Small intestine (tissue), 7 donors: ENCODE measurements around the gene SCIN. TPM values are rescaled to one million over a fixed set of nuclear protein-coding genes. Genes with fewer than 3 reads are reported as not detected.
"Not testable (repeated sequence)": the region's sequence is repeated elsewhere in the genome, so short reads cannot be mapped to it uniquely, and the experiment has no call there.

ENCODE experiments used
- DNase-seq, 2 donors: peaks; one replicate each; pipeline versions ENCODE4 v3.0.0 to v3.0.0-alpha.2; 2013
- FAIRE-seq: peaks from 2 replicates; lab custom pipeline; 2012; peaks lifted over from hg19 to GRCh38; lab: Jason Lieb, UNC
- H3K27ac ChIP-seq, 3 donors: one replicate each; pipeline ENCODE4 v1.5.1; 2013; ENCODE audit warnings: low read length in 2 of 3, mild to moderate bottlenecking in 2 of 3, control low read depth in 1 of 3, inconsistent platforms in 1 of 3, low read depth in 1 of 3, moderate library complexity in 1 of 3
- H3K27me3 ChIP-seq, 3 donors: one replicate each; pipeline ENCODE4 v1.6.1; 2013; ENCODE audit warnings: low read length in 3 of 3, inconsistent platforms in 1 of 3; ENCODE audit not compliant: control insufficient read depth in 3 of 3, insufficient read depth in 3 of 3
- H3K36me3 ChIP-seq, 3 donors: one replicate each; pipeline ENCODE4 v1.6.1; 2013; ENCODE audit warnings: low read length in 3 of 3, inconsistent platforms in 1 of 3, low read depth in 1 of 3, mild to moderate bottlenecking in 1 of 3, moderate library complexity in 1 of 3; ENCODE audit not compliant: control insufficient read depth in 3 of 3, insufficient read depth in 2 of 3
- H3K4me1 ChIP-seq, 3 donors: one replicate each; pipeline ENCODE4 v1.6.1; 2013; ENCODE audit warnings: low read length in 2 of 3, inconsistent platforms in 1 of 3, low read depth in 1 of 3, mild to moderate bottlenecking in 1 of 3, moderate library complexity in 1 of 3; ENCODE audit not compliant: control insufficient read depth in 3 of 3, insufficient read depth in 2 of 3
- H3K4me3 ChIP-seq, 3 donors: one replicate each; pipeline ENCODE4 v1.5.1; 2013; ENCODE audit warnings: low read length in 3 of 3, control low read depth in 1 of 3, inconsistent platforms in 1 of 3, low read depth in 1 of 3, mild to moderate bottlenecking in 1 of 3, moderate library complexity in 1 of 3
- H3K9me3 ChIP-seq, 2 donors: one replicate each; pipeline ENCODE4 v1.6.1; 2013; ENCODE audit warnings: low read depth in 1 of 2, low read length in 1 of 2; ENCODE audit not compliant: control insufficient read depth in 2 of 2, insufficient read depth in 1 of 2
- WGBS, 3 donors: extraction: QIAGEN DNeasy Blood & Tissue Kit; methylation state at CpG; one replicate each; pipeline ENCODE4 v1.1.7; 2013; 5-methylcytosine and 5-hydroxymethylcytosine counted together
- polyA plus RNA-seq, 4 donors: library from polyadenylated mRNA; stranded (reverse) in 3 of 4; unstranded in 1 of 4; fragments of 200-250 nt in 3 of 4; fragments of 120-200 nt in 1 of 4; gene quantifications; one replicate each; pipeline versions ENCODE4 v1.2.1 to v1.2.3, GENCODE V29; 2013
- donor health status: healthy with polysubstance abuse.
- donor health status: control.
- donor health status: control.
- donor health status: Bipolar disorder and iron deficiency.
- donor health status: healthy.

SCIN gene
- polyA plus RNA-seq, 4 donors: 3.3 to 61.1 (median 21.2) TPM

- no peak for FAIRE-seq
- H3K4me1 ChIP-seq: no peaks in the 10 kb centered on the region
- peak overlapping the region; percentile 69 to 96 (median 95) for H3K27ac ChIP-seq
- peaks cover 0 to under 1% of the 10 kb centered on the region in 2 donors for H3K9me3 ChIP-seq
- WGBS, 3 donors: 2 to 4% (median 2%) methylated on average over 46 to 54 of the region's 54 CpGs
- peak; percentile 98 to 99 for DNase-seq
- no peaks in the 10 kb centered on the region for H3K36me3 ChIP-seq
- no peaks in the 10 kb centered on the region for H3K27me3 ChIP-seq
- H3K4me3 ChIP-seq: peak overlapping the region; percentile 55 to 76 (median 60)
Observed at GRCh38 chr7:12686234-12686890, 115.8 kb downstream of the SCIN start.

- FAIRE-seq: no peak
- Histone ChIP-seq H3K36me3 (no peaks in the 10 kb centered on the region), H3K27me3 (no peaks in the 10 kb centered on the region), H3K27ac (peak within 1 kb of the TSS; percentile 69 to 96 (median 95)), H3K4me1 (no peaks in the 10 kb centered on the region), H3K4me3 (peak within 1 kb of the TSS; percentile 55 to 76 (median 60)), H3K9me3 (peaks cover 0 to 2% of the 10 kb centered on the region in 2 donors)
- peak; percentile 99 to 100 for DNase-seq
- 0 to 1% (median 1%) methylated on average over 63 to 73 of the region's 73 CpGs for WGBS, 3 donors
Observed at GRCh38 chr7:12686891-12687717, 116.6 kb downstream of the SCIN start, which contains the start of gene ARL4A. Gene ARL4A, plus strand, starts transcription at chr7:12687633. Its CDS starts 622 bp downstream, at chr7:12688255.

DNA sequence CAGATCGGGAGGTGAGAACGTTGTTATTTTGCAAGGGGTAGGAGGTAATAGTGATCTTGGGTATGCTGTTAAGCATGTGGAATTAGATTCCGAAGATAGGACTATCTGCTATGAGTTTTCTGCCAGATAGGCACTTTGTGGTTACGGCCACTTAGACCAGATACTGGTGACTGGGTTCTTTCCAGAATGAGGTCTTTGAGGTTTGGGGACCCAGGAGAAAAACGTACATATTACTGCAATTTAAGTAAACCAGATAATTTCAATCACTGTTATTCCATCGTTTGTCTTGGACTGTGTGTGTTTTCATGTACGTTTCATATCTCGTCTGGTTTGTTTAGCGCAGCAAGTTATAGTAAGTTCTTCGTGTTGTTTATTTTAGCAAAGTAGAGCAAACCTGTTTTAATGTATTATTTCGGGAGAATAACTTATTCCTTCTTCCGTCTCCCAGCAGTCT, 117.2 kb downstream of the SCIN start:
- Histone ChIP-seq H3K27ac (peak overlapping the region; percentile 58 to 95 (median 81)), H3K36me3 (no peaks in the 10 kb centered on the region), H3K9me3 (peaks cover 0 to 2% of the 10 kb centered on the region in 2 donors), H3K4me1 (no peaks in the 10 kb centered on the region), H3K4me3 (peak overlapping the region; percentile 46 to 76 (median 60)), H3K27me3 (no peaks in the 10 kb centered on the region)
- no peak for FAIRE-seq
- 6 to 13% (median 9%) methylated on average over 12 of the region's 12 CpGs for WGBS, 3 donors
- no peak for DNase-seq

DNA sequence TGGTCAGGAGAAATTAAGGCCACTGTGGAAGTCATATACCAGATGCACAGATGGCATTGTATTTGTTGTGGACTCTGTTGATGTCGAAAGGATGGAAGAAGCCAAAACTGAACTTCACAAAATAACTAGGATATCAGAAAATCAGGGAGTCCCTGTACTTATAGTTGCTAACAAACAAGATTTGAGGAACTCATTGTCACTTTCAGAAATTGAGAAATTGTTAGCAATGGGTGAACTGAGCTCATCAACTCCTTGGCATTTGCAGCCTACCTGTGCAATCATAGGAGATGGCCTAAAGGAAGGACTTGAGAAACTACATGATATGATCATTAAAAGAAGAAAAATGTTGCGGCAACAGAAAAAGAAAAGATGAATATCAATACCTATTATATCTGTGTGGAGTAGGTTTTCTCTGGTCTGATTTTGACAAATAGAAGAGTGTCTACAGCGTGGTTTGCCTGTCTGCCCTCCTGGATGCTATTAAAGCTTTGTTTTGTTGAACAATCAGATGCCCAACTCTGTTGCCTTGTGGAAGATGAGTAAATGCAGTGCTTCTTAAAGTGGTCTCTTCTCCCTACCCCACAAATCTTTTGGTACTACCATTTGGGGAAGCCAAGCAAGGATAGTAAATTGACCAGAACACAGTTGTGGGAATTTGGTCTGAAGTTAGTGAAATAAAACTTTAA, 118.1 kb downstream of the SCIN start:
- WGBS, 3 donors: 39 to 75% (median 51%) methylated on average over 2 to 3 of the region's 3 CpGs
- peak; percentile 89 for FAIRE-seq
- H3K27ac ChIP-seq: peak overlapping the region in 2 of 3 donors; percentile 32 to 46
- not testable (repeated sequence) for DNase-seq, H3K27me3 ChIP-seq, H3K4me1 ChIP-seq, H3K36me3 ChIP-seq, H3K9me3 ChIP-seq
- peak overlapping the region in 2 of 3 donors; percentile 60 to 76 for H3K4me3 ChIP-seq

- H3K27me3 ChIP-seq: no peaks in the 10 kb centered on the region
- H3K4me1 ChIP-seq: no peaks in the 10 kb centered on the region
- peak overlapping the region in 2 of 3 donors; percentile 51 to 60 for H3K4me3 ChIP-seq
- DNase-seq: no peak
- WGBS, 3 donors: 22 to 69% (median 39%) methylated on average over 2 of the region's 2 CpGs
- H3K9me3 ChIP-seq: peaks cover 0 to 2% of the 10 kb centered on the region in 2 donors
- H3K27ac ChIP-seq: peak overlapping the region in 1 of 3 donors; percentile 46
- FAIRE-seq: no peak
- H3K36me3 ChIP-seq: no peaks in the 10 kb centered on the region
Observed at GRCh38 chr7:12689451-12689850, 118.9 kb downstream of the SCIN start.

DNA sequence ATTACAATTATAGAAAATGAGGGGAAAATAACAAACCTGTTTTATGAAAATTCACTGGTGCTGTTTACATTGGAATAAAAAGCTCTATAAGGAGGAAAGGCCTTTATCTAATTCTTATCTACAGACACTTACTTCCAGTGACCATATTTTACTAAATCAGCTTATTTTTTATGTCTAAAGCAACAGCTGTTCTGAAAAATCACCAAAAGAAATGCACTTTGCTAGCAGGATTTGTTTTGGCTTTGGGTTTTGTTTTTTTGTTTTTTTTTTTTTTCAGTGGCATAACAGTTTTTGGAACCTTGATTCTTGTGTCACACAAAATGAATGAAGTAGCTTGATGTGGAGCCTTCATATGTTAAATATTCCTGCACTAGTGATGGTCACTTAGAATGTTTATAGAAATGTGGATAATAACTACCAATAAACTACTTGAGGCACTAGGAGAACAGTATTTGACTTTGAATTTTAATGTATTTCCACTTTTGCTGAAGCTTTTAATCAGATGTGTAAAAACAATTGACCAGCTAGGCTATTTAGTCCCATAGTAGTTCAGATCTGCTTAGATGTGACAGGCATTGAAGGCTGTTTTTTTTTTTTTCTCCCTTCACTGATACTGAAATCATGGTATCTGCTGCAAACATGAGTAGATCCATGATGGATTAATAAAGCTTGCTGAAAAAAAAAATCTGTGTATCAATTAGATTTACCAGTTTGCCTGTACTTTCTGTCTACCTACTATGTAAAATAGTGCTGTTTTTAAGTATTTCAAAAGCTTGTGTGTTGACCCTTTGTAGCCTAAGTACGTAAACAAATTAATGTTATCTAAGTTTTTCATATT, 119.7 kb downstream of the SCIN start:
- DNase-seq: no peak
- FAIRE-seq: no peak
- Histone ChIP-seq H3K4me1 (peaks cover 0 to 2% (median 0%) of the 10 kb centered on the region in 3 donors), H3K36me3 (no peaks in the 10 kb centered on the region), H3K9me3 (peaks cover 0 to 2% of the 10 kb centered on the region in 2 donors), H3K4me3 (peak overlapping the region in 2 of 3 donors; percentile 24 to 45), H3K27me3 (no peaks in the 10 kb centered on the region), H3K27ac (no peak overlapping the region)
- WGBS, 3 donors: 85 to 86% (median 86%) methylated on average over 1 of the region's 1 CpG

GRCh38 chr7:12691388-12691787, 120.9 kb downstream of the SCIN start:
- H3K27ac ChIP-seq, H3K27me3 ChIP-seq, H3K9me3 ChIP-seq, H3K36me3 ChIP-seq, FAIRE-seq, DNase-seq, H3K4me1 ChIP-seq: not testable (repeated sequence)
- WGBS, 3 donors: 92 to 95% (median 93%) methylated on average over 3 of the region's 3 CpGs
- H3K4me3 ChIP-seq: peak overlapping the region in 1 of 3 donors; percentile 23
